ENCODE measurements around the gene SFT2D1.

Gene SFT2D1

GRCh38 chr6:166307082-166308032 lies 35.0 kb downstream of the SFT2D1 start:
- DNase-seq (ENCODE audit: low spot score), result no peak

GRCh38 chr6:166306378-166307081 lies 35.8 kb downstream of the SFT2D1 start:
- DNase-seq (ENCODE audit: low spot score), result no peak

- DNase-seq (ENCODE audit: low spot score), result no peak
Measured at GRCh38 chr6:166305562-166306117, 36.7 kb downstream of the SFT2D1 start.

GRCh38 chr6:166304106-166304505 lies 38.2 kb downstream of the SFT2D1 start:
- DNase-seq (ENCODE audit: low spot score), result no peak

GRCh38 chr6:166301611-166302529 lies 40.5 kb downstream of the SFT2D1 start:
- DNase-seq (ENCODE audit: low spot score), result no peak

GRCh38 chr6:166300357-166300987 lies 41.9 kb downstream of the SFT2D1 start:
- DNase-seq (ENCODE audit: low spot score), result no peak

- no peak for DNase-seq (ENCODE audit: low spot score)
Measured at GRCh38 chr6:166297606-166298005, 44.7 kb downstream of the SFT2D1 start.

GRCh38 chr6:166296035-166296883 lies 46.1 kb downstream of the SFT2D1 start:
- no peak for DNase-seq (ENCODE audit: low spot score)

- DNase-seq (ENCODE audit: low spot score), result no peak
Measured at GRCh38 chr6:166293731-166294584, 48.4 kb downstream of the SFT2D1 start.

GRCh38 chr6:166289207-166290060 lies 52.9 kb downstream of the SFT2D1 start:
- DNase-seq (ENCODE audit: low spot score), result no peak

- DNase-seq (ENCODE audit: low spot score), result no peak
Measured at GRCh38 chr6:166286839-166287271, 55.5 kb downstream of the SFT2D1 start.

GRCh38 chr6:166285233-166285632 lies 57.1 kb downstream of the SFT2D1 start:
- no peak for DNase-seq (ENCODE audit: low spot score)

- DNase-seq (ENCODE audit: low spot score), result no peak
Measured at GRCh38 chr6:166284640-166285039, 57.7 kb downstream of the SFT2D1 start.

- DNase-seq (ENCODE audit: low spot score), result no peak
Measured at GRCh38 chr6:166282394-166283032, 59.8 kb downstream of the SFT2D1 start.

- no peak for DNase-seq (ENCODE audit: low spot score)
Measured at GRCh38 chr6:166281104-166281503, 61.2 kb downstream of the SFT2D1 start.

GRCh38 chr6:166279393-166279679 lies 63.0 kb downstream of the SFT2D1 start:
- DNase-seq (ENCODE audit: low spot score), result no peak

- no peak for DNase-seq (ENCODE audit: low spot score)
Measured at GRCh38 chr6:166278579-166279392, 63.6 kb downstream of the SFT2D1 start.
